SU-DHL-6 (cell line): ENCODE data around the gene COL23A1.

Experiments used
- EZH2phosphoT487 ChIP-seq: fragments of 200-600 bp; sonication (generic), shearing (Covaris generic); conservative IDR thresholded peaks from 2 replicates; pipeline ENCODE4 v1.6.1; 2018; ENCODE audit warnings: mild to moderate bottlenecking, antibody characterized with exemption, low read length, moderate library complexity, mixed read lengths
- TF ChIP-seq, protein P1 (sequence below): fragments of 200-600 bp; sonication (generic); IDR thresholded peaks from one replicate; pipeline ENCODE4 v1.5.1; 2017; ENCODE audit warnings: antibody characterized with exemption, mild to moderate bottlenecking, low read length, moderate library complexity; ENCODE audit not compliant: insufficient read depth, poor library complexity, severe bottlenecking

- TF ChIP-seq, protein P1, sequence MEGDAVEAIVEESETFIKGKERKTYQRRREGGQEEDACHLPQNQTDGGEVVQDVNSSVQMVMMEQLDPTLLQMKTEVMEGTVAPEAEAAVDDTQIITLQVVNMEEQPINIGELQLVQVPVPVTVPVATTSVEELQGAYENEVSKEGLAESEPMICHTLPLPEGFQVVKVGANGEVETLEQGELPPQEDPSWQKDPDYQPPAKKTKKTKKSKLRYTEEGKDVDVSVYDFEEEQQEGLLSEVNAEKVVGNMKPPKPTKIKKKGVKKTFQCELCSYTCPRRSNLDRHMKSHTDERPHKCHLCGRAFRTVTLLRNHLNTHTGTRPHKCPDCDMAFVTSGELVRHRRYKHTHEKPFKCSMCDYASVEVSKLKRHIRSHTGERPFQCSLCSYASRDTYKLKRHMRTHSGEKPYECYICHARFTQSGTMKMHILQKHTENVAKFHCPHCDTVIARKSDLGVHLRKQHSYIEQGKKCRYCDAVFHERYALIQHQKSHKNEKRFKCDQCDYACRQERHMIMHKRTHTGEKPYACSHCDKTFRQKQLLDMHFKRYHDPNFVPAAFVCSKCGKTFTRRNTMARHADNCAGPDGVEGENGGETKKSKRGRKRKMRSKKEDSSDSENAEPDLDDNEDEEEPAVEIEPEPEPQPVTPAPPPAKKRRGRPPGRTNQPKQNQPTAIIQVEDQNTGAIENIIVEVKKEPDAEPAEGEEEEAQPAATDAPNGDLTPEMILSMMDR: no peak
- TF ChIP-seq EZH2phosphoT487: no peak
These were observed 279.9 kb downstream of the COL23A1 start for GRCh38 chr5:178310130-178310865.
